Naive thymus-derived CD4-positive, alpha-beta T cell (primary cell): ENCODE results near the gene ERGIC1. TPM values are rescaled to one million over a fixed set of nuclear protein-coding genes. Genes with fewer than 3 reads are reported as not detected.

Source experiments
- ATAC-seq: fragments of 150-1000 bp; cut with Tn5 transposase; 2 replicates; pipeline ENCODE4 v1.10.0; 2021; ENCODE audit warnings: mild to moderate bottlenecking, moderate library complexity
- CTCF ChIA-PET: fragments of 350-600 bp; sonication (Branson Sonifier 250); formaldehyde crosslinking; loops from one replicate; lab custom pipeline; 2021; ENCODE audit warnings: antibody characterized with exemption; lab: Charles Lee
- POLR2A ChIA-PET: fragments of 350-600 bp; sonication (Branson Sonifier 250); formaldehyde crosslinking; loops from one replicate; lab custom pipeline; 2021; ENCODE audit warnings: antibody characterized with exemption, inconsistent platforms; lab: Charles Lee
- DNase-seq, 9 donors: peaks; one replicate each; pipeline versions ENCODE4 v3.0.0 to v3.0.0-alpha.2; 2020 to 2022; ENCODE audit warnings: mixed read lengths in 1 of 9
- H3K27ac ChIP-seq: one replicate; pipeline ENCODE4 v1.7.0; 2013; ENCODE audit warnings: mild to moderate bottlenecking, low read depth, low read length, moderate library complexity
- H3K27me3 ChIP-seq, 2 donors: one replicate each; pipeline ENCODE4 v1.7.0; 2013; ENCODE audit warnings: low read length in 2 of 2, mild to moderate bottlenecking in 2 of 2, moderate library complexity in 2 of 2; ENCODE audit not compliant: control insufficient read depth in 2 of 2, insufficient read depth in 2 of 2
- H3K36me3 ChIP-seq, 3 experiments: 1 replicate in 2 of 3; 2 replicates in 1 of 3; pipeline ENCODE4 v1.7.0; 2013; ENCODE audit warnings: low read length in 3 of 3, mild to moderate bottlenecking in 3 of 3, moderate library complexity in 1 of 3; ENCODE audit not compliant: insufficient read depth in 3 of 3, control insufficient read depth in 2 of 3
- H3K4me1 ChIP-seq, 2 donors: one replicate each; pipeline ENCODE4 v1.7.0; 2013; ENCODE audit warnings: low read length in 2 of 2, mild to moderate bottlenecking in 2 of 2, moderate library complexity in 1 of 2; ENCODE audit not compliant: control insufficient read depth in 2 of 2, insufficient read depth in 2 of 2
- H3K4me3 ChIP-seq: 2 replicates; pipeline ENCODE4 v1.7.0; 2013; ENCODE audit warnings: mild to moderate bottlenecking, low read length
- H3K9me3 ChIP-seq, 3 experiments: 1 replicate in 2 of 3; 2 replicates in 1 of 3; pipeline ENCODE4 v1.7.0; 2013; ENCODE audit warnings: low read length in 3 of 3; ENCODE audit not compliant: control insufficient read depth in 2 of 3
- H3K27ac Mint-ChIP-seq, 9 donors: one replicate each; pipeline ENCODE4 v1.8.0; 2020 to 2022; ENCODE audit warnings: mixed read lengths in 9 of 9, mild to moderate bottlenecking in 8 of 9, moderate library complexity in 5 of 9, inconsistent platforms in 2 of 9
- H3K27me3 Mint-ChIP-seq, 5 donors: one replicate each; pipeline ENCODE4 v1.8.0; 2021 to 2022; ENCODE audit warnings: mixed read lengths in 5 of 5, mild to moderate bottlenecking in 1 of 5
- H3K36me3 Mint-ChIP-seq, 5 donors: one replicate each; pipeline ENCODE4 v1.8.0; 2020 to 2022; ENCODE audit warnings: mixed read lengths in 5 of 5, mild to moderate bottlenecking in 3 of 5, inconsistent platforms in 1 of 5
- H3K4me1 Mint-ChIP-seq, 7 donors: one replicate each; pipeline ENCODE4 v1.8.0; 2020 to 2022; ENCODE audit warnings: mixed read lengths in 7 of 7, mild to moderate bottlenecking in 3 of 7, inconsistent platforms in 1 of 7
- H3K4me3 Mint-ChIP-seq, 10 donors: one replicate each; pipeline ENCODE4 v1.8.0; 2020 to 2022; ENCODE audit warnings: mild to moderate bottlenecking in 10 of 10, mixed read lengths in 10 of 10, moderate library complexity in 6 of 10, inconsistent platforms in 2 of 10
- H3K9me3 Mint-ChIP-seq, 11 donors: one replicate each; pipeline ENCODE4 v1.8.0; 2020 to 2022; ENCODE audit warnings: mixed read lengths in 11 of 11, mild to moderate bottlenecking in 4 of 11, inconsistent platforms in 1 of 11, moderate library complexity in 1 of 11
- intact Hi-C, 2 donors: fragments of 100-400 bp; cut with micrococcal nuclease; formaldehyde crosslinking; loops; one replicate each; pipeline ENCODE4 v1.15.1; 2023
- polyA plus RNA-seq, 2 donors: library from polyadenylated mRNA; unstranded; fragments of 300-500 nt; fragmentation: Illumina TruSeq; gene quantifications; one replicate each; pipeline ENCODE4 v1.2.3, GENCODE V29; 2021
- total RNA-seq, 6 experiments: library from RNA in 5 of 6; stranded (reverse) in 5 of 6; gene quantifications; 1 replicate in 5 of 6; 2 replicates in 1 of 6; pipeline ENCODE4 v1.2.3 and lab custom pipeline; 2021 to 2026

The ERGIC1 gene
- total and polyA plus RNA-seq, 7 experiments from 2014 or later, result 18.3 to 71.3 (median 50.0) TPM

DNA sequence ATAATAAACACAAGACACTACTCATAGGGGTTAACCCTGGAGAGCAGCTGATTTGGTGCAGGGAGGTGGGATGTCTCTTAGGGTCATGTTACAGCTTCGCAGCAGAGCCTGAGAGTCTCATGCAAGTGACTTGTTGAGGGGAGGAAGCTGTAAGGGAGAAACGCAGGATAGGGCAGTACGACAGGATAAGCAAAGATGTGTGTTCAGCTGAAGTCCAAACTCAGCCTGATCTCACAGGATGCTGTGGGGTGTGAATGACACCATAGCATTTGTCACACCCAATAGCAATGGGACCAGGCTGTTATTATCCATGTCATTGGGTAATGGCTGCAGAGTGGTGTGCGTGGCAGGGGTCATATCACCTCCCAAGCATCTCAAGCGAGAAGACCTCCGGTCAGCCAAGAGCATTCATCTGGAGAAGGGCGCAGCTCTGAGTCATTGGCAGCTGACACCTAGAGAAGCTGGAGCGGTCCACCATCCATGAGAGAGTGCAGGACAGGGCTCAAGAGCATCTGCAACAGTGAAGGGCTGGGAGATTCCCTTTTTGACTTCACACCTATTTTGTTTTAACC lies 76.0 kb downstream of the ERGIC1 start:
- H3K36me3 ChIP-seq, result peaks cover 0 to 36% (median 4%) of the 10 kb centered on the region in 3 experiments
- no peaks in the 10 kb centered on the region for H3K9me3 ChIP-seq
- DNase-seq, result no peak
- Mint-ChIP-seq H3K9me3 (no peaks in the 10 kb centered on the region), H3K36me3 (peaks cover 0 to 31% (median 7%) of the 10 kb centered on the region in 5 donors), H3K27me3 (no peaks in the 10 kb centered on the region), H3K27ac (no peak overlapping the region), H3K4me3 (no peak overlapping the region), H3K4me1 (peaks cover 0 to 2% (median 0%) of the 10 kb centered on the region in 7 donors)
- CTCF ChIA-PET, result no interaction called here
- H3K27me3 ChIP-seq, result no peaks in the 10 kb centered on the region
- no peaks in the 10 kb centered on the region for H3K4me1 ChIP-seq
- ATAC-seq, result peak; percentile 37
- intact Hi-C loops, result no loop called here
- no peak overlapping the region for H3K4me3 ChIP-seq
- POLR2A ChIA-PET, result no interaction called here
- H3K27ac ChIP-seq, result no peak overlapping the region

GRCh38 chr5:172910828-172911627 lies 77.0 kb downstream of the ERGIC1 start:
- Mint-ChIP-seq H3K4me3 (no peak overlapping the region), H3K27ac (no peak overlapping the region), H3K36me3 (peaks cover 0 to 32% (median 7%) of the 10 kb centered on the region in 5 donors), H3K9me3 (no peaks in the 10 kb centered on the region), H3K27me3 (no peaks in the 10 kb centered on the region), H3K4me1 (peaks cover 0 to 3% (median 0%) of the 10 kb centered on the region in 7 donors)
- CTCF ChIA-PET, result interaction anchor here (1.5 to 1.6 kb wide), 3 partner anchors 20 to 196 kb away, joined by 3 to 6 read pairs (median 4); partner anchors contain the start of gene DUSP1
- Histone ChIP-seq H3K4me1 (no peaks in the 10 kb centered on the region), H3K36me3 (peaks cover 0 to 43% (median 4%) of the 10 kb centered on the region in 3 experiments), H3K4me3 (no peak overlapping the region), H3K9me3 (no peaks in the 10 kb centered on the region), H3K27me3 (no peaks in the 10 kb centered on the region), H3K27ac (no peak overlapping the region)
- ATAC-seq (peak; percentile 77), DNase-seq (no peak)
- POLR2A ChIA-PET, result no interaction called here
- intact Hi-C loops, result loop anchor here in 1 of 2 donors (1.0 kb wide), 1 partner anchor 195 kb away; no protein-coding TSS in a partner anchor

DNA sequence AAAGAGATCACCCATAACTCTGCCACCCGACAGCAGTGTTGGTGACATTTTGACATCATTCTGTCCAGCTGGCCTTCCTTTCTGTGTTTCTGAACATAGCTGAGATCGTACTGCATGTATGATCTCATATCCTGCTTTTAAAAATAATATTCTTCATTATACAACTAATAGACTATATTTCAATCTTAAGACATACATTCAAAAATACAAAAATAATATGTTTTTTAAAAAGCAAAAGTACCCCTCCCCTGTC lies 77.5 kb downstream of the ERGIC1 start:
- no peaks in the 10 kb centered on the region for H3K27me3 ChIP-seq
- H3K27me3 Mint-ChIP-seq, result no peaks in the 10 kb centered on the region
- peaks cover 0 to 47% (median 4%) of the 10 kb centered on the region in 3 experiments for H3K36me3 ChIP-seq
- H3K9me3 ChIP-seq, result no peaks in the 10 kb centered on the region
- no peak overlapping the region for H3K4me3 ChIP-seq
- H3K9me3 Mint-ChIP-seq, result no peaks in the 10 kb centered on the region
- peaks cover 0 to 3% (median 0%) of the 10 kb centered on the region in 7 donors for H3K4me1 Mint-ChIP-seq
- no peak overlapping the region for H3K4me3 Mint-ChIP-seq
- H3K27ac Mint-ChIP-seq, result no peak overlapping the region
- intact Hi-C loops, result loop anchor here in 1 of 2 donors (1.0 kb wide), 1 partner anchor 195 kb away; no protein-coding TSS in a partner anchor
- no peak for ATAC-seq
- ChIA-PET CTCF (interaction anchor here (1.5 to 1.6 kb wide), 3 partner anchors 20 to 197 kb away, joined by 3 to 6 read pairs (median 4); partner anchors contain the start of gene DUSP1), POLR2A (no interaction called here)
- no peak for DNase-seq
- no peak overlapping the region for H3K27ac ChIP-seq
- H3K36me3 Mint-ChIP-seq, result peaks cover 0 to 32% (median 7%) of the 10 kb centered on the region in 5 donors
- no peaks in the 10 kb centered on the region for H3K4me1 ChIP-seq

GRCh38 chr5:172911976-172912375 lies 77.9 kb downstream of the ERGIC1 start:
- H3K27ac Mint-ChIP-seq, result no peak overlapping the region
- H3K36me3 Mint-ChIP-seq, result peaks cover 0 to 34% (median 9%) of the 10 kb centered on the region in 5 donors
- Histone ChIP-seq H3K27me3 (no peaks in the 10 kb centered on the region), H3K27ac (no peak overlapping the region), H3K36me3 (peaks cover 0 to 47% (median 4%) of the 10 kb centered on the region in 3 experiments), H3K9me3 (no peaks in the 10 kb centered on the region), H3K4me1 (no peaks in the 10 kb centered on the region), H3K4me3 (no peak overlapping the region)
- H3K4me1 Mint-ChIP-seq, result peaks cover 0 to 4% (median 1%) of the 10 kb centered on the region in 7 donors
- intact Hi-C loops, result loop anchor here in 1 of 2 donors (1.0 kb wide), 1 partner anchor 196 kb away; no protein-coding TSS in a partner anchor
- POLR2A ChIA-PET, result no interaction called here
- CTCF ChIA-PET, result interaction anchor here (1.5 to 1.6 kb wide), 3 partner anchors 19 to 197 kb away, joined by 3 to 6 read pairs (median 4); partner anchors contain the start of gene DUSP1
- no peaks in the 10 kb centered on the region for H3K9me3 Mint-ChIP-seq
- no peak for DNase-seq
- ATAC-seq, result no peak
- H3K4me3 Mint-ChIP-seq, result no peak overlapping the region
- no peaks in the 10 kb centered on the region for H3K27me3 Mint-ChIP-seq

GRCh38 chr5:172913117-172913850 lies 79.2 kb downstream of the ERGIC1 start:
- Mint-ChIP-seq H3K4me1 (peaks cover 1 to 17% (median 10%) of the 10 kb centered on the region in 7 donors), H3K27me3 (no peaks in the 10 kb centered on the region), H3K27ac (no peak overlapping the region), H3K4me3 (no peak overlapping the region), H3K9me3 (no peaks in the 10 kb centered on the region), H3K36me3 (peaks cover 0 to 41% (median 14%) of the 10 kb centered on the region in 5 donors)
- ChIA-PET POLR2A (no interaction called here), CTCF (interaction anchor here (1.6 kb wide), 1 partner anchor 18 kb away, joined by 6 read pairs; no protein-coding TSS in a partner anchor)
- Histone ChIP-seq H3K9me3 (no peaks in the 10 kb centered on the region), H3K27ac (no peak overlapping the region), H3K4me1 (no peaks in the 10 kb centered on the region), H3K27me3 (no peaks in the 10 kb centered on the region), H3K36me3 (peaks cover 0 to 48% (median 4%) of the 10 kb centered on the region in 3 experiments), H3K4me3 (no peak overlapping the region)
- no peak for ATAC-seq
- intact Hi-C loops, result no loop called here
- DNase-seq, result no peak

- H3K27ac ChIP-seq, result no peak overlapping the region
- H3K27ac Mint-ChIP-seq, result peak overlapping the region in 2 of 9 donors; percentile 13 to 44
- H3K9me3 Mint-ChIP-seq, result peaks cover 0 to 1% (median 0%) of the 10 kb centered on the region in 11 donors
- intact Hi-C loops, result no loop called here
- H3K27me3 Mint-ChIP-seq, result no peaks in the 10 kb centered on the region
- H3K4me1 Mint-ChIP-seq, result peaks cover 7 to 27% (median 19%) of the 10 kb centered on the region in 7 donors
- no peaks in the 10 kb centered on the region for H3K27me3 ChIP-seq
- H3K36me3 Mint-ChIP-seq, result peaks cover 0 to 39% (median 7%) of the 10 kb centered on the region in 5 donors
- no peak for DNase-seq
- ATAC-seq, result no peak
- H3K4me3 Mint-ChIP-seq, result no peak overlapping the region
- CTCF ChIA-PET, result interaction anchor here (1.3 to 1.9 kb wide), 2 partner anchors 143 to 201 kb away, joined by 4 to 7 read pairs; no protein-coding TSS in a partner anchor
- no peak overlapping the region for H3K4me3 ChIP-seq
- no peaks in the 10 kb centered on the region for H3K9me3 ChIP-seq
- peaks cover 0 to 7% of the 10 kb centered on the region in 2 donors for H3K4me1 ChIP-seq
- POLR2A ChIA-PET, result no interaction called here
- H3K36me3 ChIP-seq, result peaks cover 0 to 60% (median 4%) of the 10 kb centered on the region in 3 experiments
Observed at GRCh38 chr5:172915514-172915913, 81.5 kb downstream of the ERGIC1 start.
